Effector memory CD8-positive, alpha-beta T cell (primary cell): ENCODE data around the gene XPO4.

ENCODE experiments used
- ATAC-seq: fragments of 150-1000 bp; cut with Tn5 transposase; replicated peaks from 2 replicates; pipeline ENCODE4 v1.10.0; 2021; ENCODE audit warnings: mild to moderate bottlenecking, moderate library complexity
- DNase-seq, 3 experiments: peaks; one replicate each; pipeline ENCODE4 v3.0.0; 2021
- H3K27ac Mint-ChIP-seq, 2 donors: one replicate each; pipeline ENCODE4 v1.8.0; 2022; ENCODE audit warnings: mild to moderate bottlenecking in 2 of 2, mixed read lengths in 2 of 2, moderate library complexity in 2 of 2
- H3K27me3 Mint-ChIP-seq, 2 donors: one replicate each; pipeline ENCODE4 v1.8.0; 2022; ENCODE audit warnings: mixed read lengths in 2 of 2
- H3K36me3 Mint-ChIP-seq: one replicate; pipeline ENCODE4 v1.8.0; 2022; ENCODE audit warnings: mild to moderate bottlenecking, moderate library complexity, mixed read lengths; ENCODE audit not compliant: insufficient read depth
- H3K4me1 Mint-ChIP-seq, 2 donors: one replicate each; pipeline ENCODE4 v1.8.0; 2022; ENCODE audit warnings: low read depth in 2 of 2, mixed read lengths in 2 of 2
- H3K4me3 Mint-ChIP-seq, 2 donors: one replicate each; pipeline ENCODE4 v1.8.0; 2022; ENCODE audit warnings: mild to moderate bottlenecking in 2 of 2, mixed read lengths in 2 of 2, moderate library complexity in 2 of 2
- H3K9me3 Mint-ChIP-seq, 2 donors: one replicate each; pipeline ENCODE4 v1.8.0; 2022; ENCODE audit warnings: mixed read lengths in 2 of 2

Gene XPO4

GRCh38 chr13:20812890-20813289 lies 89.7 kb downstream of the XPO4 start:
- Mint-ChIP-seq H3K36me3 (peaks cover 14% of the 10 kb centered on the region), H3K9me3 (no peaks in the 10 kb centered on the region), H3K27me3 (no peaks in the 10 kb centered on the region), H3K27ac (no peak overlapping the region), H3K4me1 (peaks cover 0 to 11% of the 10 kb centered on the region in 2 donors), H3K4me3 (no peak overlapping the region)
- no peak for DNase-seq
- ATAC-seq = no peak

GRCh38 chr13:20810808-20811207 lies 91.7 kb downstream of the XPO4 start:
- peak overlapping the region in 1 of 2 donors; percentile 47 for H3K27ac Mint-ChIP-seq
- H3K9me3 Mint-ChIP-seq = no peaks in the 10 kb centered on the region
- ATAC-seq = no peak
- H3K4me1 Mint-ChIP-seq = peaks cover 0 to 11% of the 10 kb centered on the region in 2 donors
- peaks cover 21% of the 10 kb centered on the region for H3K36me3 Mint-ChIP-seq
- DNase-seq = no peak
- H3K27me3 Mint-ChIP-seq = no peaks in the 10 kb centered on the region
- no peak overlapping the region for H3K4me3 Mint-ChIP-seq

- Mint-ChIP-seq H3K4me3 (no peak overlapping the region), H3K9me3 (no peaks in the 10 kb centered on the region), H3K27me3 (no peaks in the 10 kb centered on the region), H3K4me1 (peaks cover 4 to 18% of the 10 kb centered on the region in 2 donors), H3K27ac (no peak overlapping the region), H3K36me3 (peaks cover 22% of the 10 kb centered on the region)
- ATAC-seq (no peak), DNase-seq (no peak)
Measured at GRCh38 chr13:20808874-20809273, 93.7 kb downstream of the XPO4 start.

- H3K36me3 Mint-ChIP-seq = peaks cover 35% of the 10 kb centered on the region
- H3K27ac Mint-ChIP-seq = peak overlapping the region; percentile 52 to 71
- no peaks in the 10 kb centered on the region for H3K27me3 Mint-ChIP-seq
- no peak for DNase-seq
- peaks cover 7 to 11% of the 10 kb centered on the region in 2 donors for H3K4me1 Mint-ChIP-seq
- no peak for ATAC-seq
- H3K9me3 Mint-ChIP-seq = no peaks in the 10 kb centered on the region
- H3K4me3 Mint-ChIP-seq = no peak overlapping the region
Measured at GRCh38 chr13:20803180-20803965, 99.2 kb downstream of the XPO4 start.

GRCh38 chr13:20801707-20802106 lies 100.8 kb downstream of the XPO4 start:
- Mint-ChIP-seq H3K4me1 (peaks cover 12 to 19% of the 10 kb centered on the region in 2 donors), H3K27ac (peak overlapping the region; percentile 39 to 62), H3K36me3 (peaks cover 37% of the 10 kb centered on the region), H3K4me3 (no peak overlapping the region), H3K9me3 (no peaks in the 10 kb centered on the region), H3K27me3 (no peaks in the 10 kb centered on the region)
- ATAC-seq (no peak), DNase-seq (no peak)

- H3K9me3 Mint-ChIP-seq = no peaks in the 10 kb centered on the region
- no peaks in the 10 kb centered on the region for H3K27me3 Mint-ChIP-seq
- peaks cover 10 to 14% of the 10 kb centered on the region in 2 donors for H3K4me1 Mint-ChIP-seq
- DNase-seq (no peak), ATAC-seq (no peak)
- no peak overlapping the region for H3K27ac Mint-ChIP-seq
- H3K36me3 Mint-ChIP-seq = peaks cover 35% of the 10 kb centered on the region
- no peak overlapping the region for H3K4me3 Mint-ChIP-seq
Measured at GRCh38 chr13:20799726-20800416, 102.7 kb downstream of the XPO4 start.

GRCh38 chr13:20798027-20798426 lies 104.5 kb downstream of the XPO4 start:
- Mint-ChIP-seq H3K4me1 (peaks cover 8% of the 10 kb centered on the region in 2 donors), H3K27me3 (no peaks in the 10 kb centered on the region), H3K36me3 (peaks cover 40% of the 10 kb centered on the region), H3K27ac (peak overlapping the region; percentile 35 to 57), H3K4me3 (no peak overlapping the region), H3K9me3 (no peaks in the 10 kb centered on the region)
- DNase-seq = no peak
- no peak for ATAC-seq

- Mint-ChIP-seq H3K9me3 (no peaks in the 10 kb centered on the region), H3K36me3 (peaks cover 38% of the 10 kb centered on the region), H3K27me3 (no peaks in the 10 kb centered on the region), H3K27ac (peak overlapping the region; percentile 35 to 57), H3K4me3 (no peak overlapping the region), H3K4me1 (peaks cover 8% of the 10 kb centered on the region in 2 donors)
- no peak for DNase-seq
- ATAC-seq = no peak
Measured at GRCh38 chr13:20796791-20797508, 105.6 kb downstream of the XPO4 start.

GRCh38 chr13:20789665-20790064 lies 112.9 kb downstream of the XPO4 start:
- Mint-ChIP-seq H3K36me3 (peaks cover 24% of the 10 kb centered on the region), H3K9me3 (no peaks in the 10 kb centered on the region), H3K4me1 (peaks cover 0 to 4% of the 10 kb centered on the region in 2 donors), H3K27ac (peak overlapping the region in 1 of 2 donors; percentile 31), H3K4me3 (no peak overlapping the region), H3K27me3 (no peaks in the 10 kb centered on the region)
- no peak for DNase-seq
- ATAC-seq = no peak

GRCh38 chr13:20788312-20788711 lies 114.2 kb downstream of the XPO4 start:
- Mint-ChIP-seq H3K27me3 (no peaks in the 10 kb centered on the region), H3K9me3 (no peaks in the 10 kb centered on the region), H3K4me1 (peaks cover 0 to 4% of the 10 kb centered on the region in 2 donors), H3K27ac (no peak overlapping the region), H3K36me3 (peaks cover 26% of the 10 kb centered on the region), H3K4me3 (no peak overlapping the region)
- DNase-seq = no peak
- no peak for ATAC-seq

GRCh38 chr13:20787180-20787579 lies 115.4 kb downstream of the XPO4 start:
- no peak overlapping the region for H3K27ac Mint-ChIP-seq
- ATAC-seq = no peak
- H3K9me3 Mint-ChIP-seq = no peaks in the 10 kb centered on the region
- no peak for DNase-seq
- H3K4me1 Mint-ChIP-seq = peaks cover 0 to 4% of the 10 kb centered on the region in 2 donors
- H3K36me3 Mint-ChIP-seq = peaks cover 26% of the 10 kb centered on the region
- H3K4me3 Mint-ChIP-seq = no peak overlapping the region
- H3K27me3 Mint-ChIP-seq = no peaks in the 10 kb centered on the region

GRCh38 chr13:20782116-20782708 lies 120.3 kb downstream of the XPO4 start:
- Mint-ChIP-seq H3K36me3 (peaks cover 15% of the 10 kb centered on the region), H3K27me3 (no peaks in the 10 kb centered on the region), H3K27ac (no peak overlapping the region), H3K9me3 (no peaks in the 10 kb centered on the region), H3K4me3 (no peak overlapping the region), H3K4me1 (no peaks in the 10 kb centered on the region)
- ATAC-seq = no peak
- no peak for DNase-seq

GRCh38 chr13:20780317-20780716 lies 122.2 kb downstream of the XPO4 start:
- peak overlapping the region in 1 of 2 donors; percentile 65 for H3K27ac Mint-ChIP-seq
- no peak overlapping the region for H3K4me3 Mint-ChIP-seq
- no peaks in the 10 kb centered on the region for H3K9me3 Mint-ChIP-seq
- no peak for ATAC-seq
- peaks cover 10% of the 10 kb centered on the region for H3K36me3 Mint-ChIP-seq
- H3K4me1 Mint-ChIP-seq = no peaks in the 10 kb centered on the region
- no peaks in the 10 kb centered on the region for H3K27me3 Mint-ChIP-seq
- no peak for DNase-seq
